ENCODE results near the gene GZF1. TPM values are rescaled to one million over a fixed set of nuclear protein-coding genes. Genes with fewer than 3 reads are reported as not detected.

Gene GZF1
- total and polyA plus RNA-seq, 4 donors: 5.3 to 17.8 (median 14.6) TPM

GRCh38 chr20:23410916-23411695 is 49.1 kb downstream of the GZF1 start:
- Histone ChIP-seq H3K36me3 (ENCODE audit: control insufficient read depth in 4 of 4, insufficient read depth in 4 of 4, low read length in 4 of 4) (no peaks in the 10 kb centered on the region), H3K27me3 (ENCODE audit: control insufficient read depth in 3 of 3, insufficient read depth in 3 of 3, low read length in 2 of 3) (no peaks in the 10 kb centered on the region), H3K4me1 (ENCODE audit: control insufficient read depth in 5 of 5, insufficient read depth in 5 of 5, low read length in 5 of 5) (peaks cover 0 to 22% (median 5%) of the 10 kb centered on the region in 5 donors), H3K4me3 (no peak overlapping the region), H3K9me3 (ENCODE audit: control insufficient read depth in 4 of 4, insufficient read depth in 3 of 4, low read length in 3 of 4) (no peaks in the 10 kb centered on the region), H3K27ac (ENCODE audit: low read depth in 1 of 2, low read length in 1 of 2) (peak overlapping the region in 1 of 2 donors; percentile 16), H3K9ac (ENCODE audit: insufficient read depth in 1 of 2, low read length in 2 of 2) (peak overlapping the region in 1 of 2 donors; percentile 20)
- ATAC-seq (ENCODE audit: insufficient read depth, low FRiP score) (no peak), DNase-seq (no peak)
- 85 to 91% methylated on average over 3 of the region's 3 CpGs for WGBS, 2 donors
- TF ChIP-seq CTCF (IDR thresholded peaks at IDR 0.05; ENCODE audit: control extremely low read depth, extremely low read depth): no peak

GRCh38 chr20:23412026-23412425 is 50.0 kb downstream of the GZF1 start:
- no peaks in the 10 kb centered on the region for H3K36me3 ChIP-seq (ENCODE audit: control insufficient read depth in 4 of 4, insufficient read depth in 4 of 4, low read length in 4 of 4)
- H3K9me3 ChIP-seq (ENCODE audit: control insufficient read depth in 4 of 4, insufficient read depth in 3 of 4, low read length in 3 of 4): no peaks in the 10 kb centered on the region
- no peak for TF ChIP-seq CTCF (IDR thresholded peaks at IDR 0.05; ENCODE audit: control extremely low read depth, extremely low read depth)
- no peak overlapping the region for H3K9ac ChIP-seq (ENCODE audit: insufficient read depth in 1 of 2, low read length in 2 of 2)
- no peak for ATAC-seq (ENCODE audit: insufficient read depth, low FRiP score)
- no peak overlapping the region for H3K4me3 ChIP-seq
- H3K27ac ChIP-seq (ENCODE audit: low read depth in 1 of 2, low read length in 1 of 2): no peak overlapping the region
- WGBS, 2 donors: 57 to 63% methylated on average over 1 of the region's 1 CpG
- DNase-seq: no peak
- H3K4me1 ChIP-seq (ENCODE audit: control insufficient read depth in 5 of 5, insufficient read depth in 5 of 5, low read length in 5 of 5): peaks cover 0 to 20% (median 5%) of the 10 kb centered on the region in 5 donors
- H3K27me3 ChIP-seq (ENCODE audit: control insufficient read depth in 3 of 3, insufficient read depth in 3 of 3, low read length in 2 of 3): no peaks in the 10 kb centered on the region

GRCh38 chr20:23413862-23414422 is 52.0 kb downstream of the GZF1 start:
- Histone ChIP-seq H3K4me1 (ENCODE audit: control insufficient read depth in 5 of 5, insufficient read depth in 5 of 5, low read length in 5 of 5) (peaks cover 0 to 20% (median 5%) of the 10 kb centered on the region in 5 donors), H3K9ac (ENCODE audit: insufficient read depth in 1 of 2, low read length in 2 of 2) (no peak overlapping the region), H3K27ac (ENCODE audit: low read depth in 1 of 2, low read length in 1 of 2) (no peak overlapping the region), H3K4me3 (no peak overlapping the region), H3K36me3 (ENCODE audit: control insufficient read depth in 4 of 4, insufficient read depth in 4 of 4, low read length in 4 of 4) (no peaks in the 10 kb centered on the region), H3K27me3 (ENCODE audit: control insufficient read depth in 3 of 3, insufficient read depth in 3 of 3, low read length in 2 of 3) (no peaks in the 10 kb centered on the region), H3K9me3 (ENCODE audit: control insufficient read depth in 4 of 4, insufficient read depth in 3 of 4, low read length in 3 of 4) (no peaks in the 10 kb centered on the region)
- DNase-seq (no peak), ATAC-seq (ENCODE audit: insufficient read depth, low FRiP score) (no peak)
- TF ChIP-seq CTCF (IDR thresholded peaks at IDR 0.05; ENCODE audit: control extremely low read depth, extremely low read depth): no peak
- WGBS, 2 donors: 96% methylated on average over 3 of the region's 3 CpGs

Measured in lung (tissue), 12 donors.